Activated naive CD4-positive, alpha-beta T cell treated with anti-CD3 and anti-CD28 coated beads for 36 hours (primary cell): ENCODE measurements around the gene BCKDK. TPM values are rescaled to one million over a fixed set of nuclear protein-coding genes. Genes with fewer than 3 reads are reported as not detected.
A peak's percentile ranks its signal among the peaks of the same experiment; 100 is the strongest.

Experiments used
- CTCF ChIA-PET: fragments of 350-600 bp; sonication (Branson Sonifier 250); formaldehyde crosslinking; loops from one replicate; lab custom pipeline; 2021; ENCODE audit warnings: antibody characterized with exemption; lab: Charles Lee
- DNase-seq: peaks from one replicate; pipeline ENCODE4 v3.0.0-alpha.2; 2020
- H3K27ac Mint-ChIP-seq: one replicate; pipeline ENCODE4 v1.8.0; 2021; ENCODE audit warnings: mild to moderate bottlenecking, mixed read lengths
- H3K27me3 Mint-ChIP-seq: one replicate; pipeline ENCODE4 v1.8.0; 2021; ENCODE audit warnings: low read depth, mixed read lengths
- H3K36me3 Mint-ChIP-seq: one replicate; pipeline ENCODE4 v1.8.0; 2021; ENCODE audit warnings: low read depth, mixed read lengths
- H3K4me1 Mint-ChIP-seq: one replicate; pipeline ENCODE4 v1.8.0; 2021; ENCODE audit warnings: low read depth, mixed read lengths
- H3K4me3 Mint-ChIP-seq: one replicate; pipeline ENCODE4 v1.8.0; 2021; ENCODE audit warnings: mild to moderate bottlenecking, moderate library complexity, mixed read lengths
- H3K9me3 Mint-ChIP-seq: one replicate; pipeline ENCODE4 v1.8.0; 2021; ENCODE audit warnings: mixed read lengths
- intact Hi-C: fragments of 100-400 bp; cut with micrococcal nuclease; formaldehyde crosslinking; loops from one replicate; pipeline ENCODE4 v1.15.1; 2023
- total RNA-seq, 2 experiments: library from RNA; stranded (reverse); gene quantifications; one replicate each; pipeline ENCODE4 v1.2.3, GENCODE V29; 2021

BCKDK gene
- total RNA-seq: 10 to 100 TPM; 21.3 to 23.1 TPM

- intact Hi-C loops: loop anchor here (2.0 kb wide), 1 partner anchor 13 kb away; the partner anchor contains the start of gene VKORC1
- H3K27me3 Mint-ChIP-seq: no peaks in the 10 kb centered on the region
- CTCF ChIA-PET: interaction anchor here (1.2 to 1.4 kb wide), 2 partner anchors 34 to 42 kb away, joined by 3 to 6 read pairs; no protein-coding TSS in a partner anchor
Observed at GRCh38 chr16:31108035-31108793, at the start of gene BCKDK. Gene BCKDK (plus strand): TSS chr16:31108386. CDS start chr16:31109224, 838 bp downstream.

GRCh38 chr16:31061126-31061812, 46.9 kb upstream of the BCKDK start:
- intact Hi-C loops: no loop called here
- Mint-ChIP-seq H3K4me3 (no peak overlapping the region), H3K9me3 (no peaks in the 10 kb centered on the region), H3K4me1 (peaks cover 31% of the 10 kb centered on the region), H3K36me3 (peaks cover 19% of the 10 kb centered on the region), H3K27me3 (no peaks in the 10 kb centered on the region), H3K27ac (no peak overlapping the region)
- CTCF ChIA-PET: no interaction called here
- DNase-seq: no peak

More at GRCh38 chr16:31108035-31108793, at the start of gene BCKDK:
- Mint-ChIP-seq H3K4me3 (peak within 1 kb of the TSS; percentile 89), H3K4me1 (peaks cover 27% of the 10 kb centered on the region), H3K9me3 (no peaks in the 10 kb centered on the region), H3K36me3 (peaks cover 11% of the 10 kb centered on the region), H3K27ac (peak within 1 kb of the TSS; percentile 80)
- peak; percentile 74 for DNase-seq

GRCh38 chr16:31061813-31062440, 46.3 kb upstream of the BCKDK start:
- no peaks in the 10 kb centered on the region for H3K9me3 Mint-ChIP-seq
- no peak overlapping the region for H3K4me3 Mint-ChIP-seq
- CTCF ChIA-PET: no interaction called here
- intact Hi-C loops: no loop called here
- no peak for DNase-seq
- peaks cover 19% of the 10 kb centered on the region for H3K36me3 Mint-ChIP-seq
- H3K27ac Mint-ChIP-seq: no peak overlapping the region
- H3K27me3 Mint-ChIP-seq: no peaks in the 10 kb centered on the region
- H3K4me1 Mint-ChIP-seq: peaks cover 32% of the 10 kb centered on the region

- peaks cover 19% of the 10 kb centered on the region for H3K36me3 Mint-ChIP-seq
- H3K4me3 Mint-ChIP-seq: no peak overlapping the region
- no peaks in the 10 kb centered on the region for H3K27me3 Mint-ChIP-seq
- intact Hi-C loops: no loop called here
- H3K9me3 Mint-ChIP-seq: no peaks in the 10 kb centered on the region
- H3K27ac Mint-ChIP-seq: no peak overlapping the region
- DNase-seq: no peak
- CTCF ChIA-PET: interaction anchor here (0.7 kb wide), 1 partner anchor 79 kb away, joined by 3 read pairs; no protein-coding TSS in a partner anchor
- peaks cover 35% of the 10 kb centered on the region for H3K4me1 Mint-ChIP-seq
Observed at GRCh38 chr16:31063495-31063842, 44.7 kb upstream of the BCKDK start.

GRCh38 chr16:31063843-31064611, 44.2 kb upstream of the BCKDK start:
- H3K36me3 Mint-ChIP-seq: peaks cover 19% of the 10 kb centered on the region
- peak overlapping the region; percentile 6 for H3K27ac Mint-ChIP-seq
- no peaks in the 10 kb centered on the region for H3K9me3 Mint-ChIP-seq
- intact Hi-C loops: no loop called here
- peaks cover 38% of the 10 kb centered on the region for H3K4me1 Mint-ChIP-seq
- H3K27me3 Mint-ChIP-seq: no peaks in the 10 kb centered on the region
- CTCF ChIA-PET: no interaction called here
- no peak overlapping the region for H3K4me3 Mint-ChIP-seq
- peak; percentile 13 for DNase-seq

GRCh38 chr16:31064882-31065461, 43.2 kb upstream of the BCKDK start:
- CTCF ChIA-PET: interaction anchor here (0.8 to 1.0 kb wide), 2 partner anchors 42 to 77 kb away, joined by 3 read pairs; no protein-coding TSS in a partner anchor
- peaks cover 17% of the 10 kb centered on the region for H3K36me3 Mint-ChIP-seq
- peak overlapping the region; percentile 37 for H3K27ac Mint-ChIP-seq
- H3K9me3 Mint-ChIP-seq: no peaks in the 10 kb centered on the region
- intact Hi-C loops: no loop called here
- no peak for DNase-seq
- H3K4me3 Mint-ChIP-seq: no peak overlapping the region
- no peaks in the 10 kb centered on the region for H3K27me3 Mint-ChIP-seq
- peaks cover 42% of the 10 kb centered on the region for H3K4me1 Mint-ChIP-seq

GRCh38 chr16:31067342-31067741, 40.8 kb upstream of the BCKDK start:
- intact Hi-C loops: no loop called here
- peaks cover 51% of the 10 kb centered on the region for H3K4me1 Mint-ChIP-seq

GRCh38 chr16:31071861-31072260, 36.3 kb upstream of the BCKDK start:
- CTCF ChIA-PET: interaction anchor here (0.8 kb wide), 1 partner anchor 70 kb away, joined by 3 read pairs; no protein-coding TSS in a partner anchor
- peak overlapping the region; percentile 88 for H3K27ac Mint-ChIP-seq
- H3K36me3 Mint-ChIP-seq: peaks cover 12% of the 10 kb centered on the region
- no peaks in the 10 kb centered on the region for H3K9me3 Mint-ChIP-seq
- no peaks in the 10 kb centered on the region for H3K27me3 Mint-ChIP-seq
- intact Hi-C loops: loop anchor here (2.0 to 10.0 kb wide), 3 partner anchors 195 to 797 kb away; no protein-coding TSS in a partner anchor
- peaks cover 35% of the 10 kb centered on the region for H3K4me1 Mint-ChIP-seq
- peak; percentile 12 for DNase-seq
- H3K4me3 Mint-ChIP-seq: peak overlapping the region; percentile 88

More at GRCh38 chr16:31067342-31067741, 40.8 kb upstream of the BCKDK start:
- H3K27ac Mint-ChIP-seq: no peak overlapping the region
- H3K4me3 Mint-ChIP-seq: no peak overlapping the region
- no peak for DNase-seq
- H3K27me3 Mint-ChIP-seq: no peaks in the 10 kb centered on the region
- H3K9me3 Mint-ChIP-seq: no peaks in the 10 kb centered on the region
- peaks cover 15% of the 10 kb centered on the region for H3K36me3 Mint-ChIP-seq
- CTCF ChIA-PET: no interaction called here

- intact Hi-C loops: loop anchor here (1.0 to 10.0 kb wide), 5 partner anchors 107 to 796 kb away; no protein-coding TSS in a partner anchor
- H3K36me3 Mint-ChIP-seq: peaks cover 12% of the 10 kb centered on the region
- no peaks in the 10 kb centered on the region for H3K9me3 Mint-ChIP-seq
- H3K4me3 Mint-ChIP-seq: peak overlapping the region; percentile 88
- H3K27ac Mint-ChIP-seq: peak overlapping the region; percentile 88
- peak; percentile 65 for DNase-seq
- H3K4me1 Mint-ChIP-seq: peaks cover 35% of the 10 kb centered on the region
- CTCF ChIA-PET: interaction anchor here (0.7 to 1.7 kb wide), 3 partner anchors 20 to 70 kb away, joined by 3 to 6 read pairs (median 3); partner anchors contain the start of gene KAT8
- H3K27me3 Mint-ChIP-seq: no peaks in the 10 kb centered on the region
Observed at GRCh38 chr16:31072540-31073141, 35.5 kb upstream of the BCKDK start.

- Mint-ChIP-seq H3K4me3 (peak overlapping the region; percentile 94), H3K4me1 (peaks cover 37% of the 10 kb centered on the region), H3K36me3 (peaks cover 20% of the 10 kb centered on the region), H3K27ac (peak overlapping the region; percentile 93), H3K27me3 (no peaks in the 10 kb centered on the region), H3K9me3 (no peaks in the 10 kb centered on the region)
- CTCF ChIA-PET: interaction anchor here (0.6 to 1.7 kb wide), 4 partner anchors 20 to 131 kb away, joined by 3 to 6 read pairs (median 3); partner anchors contain the start of gene KAT8
- DNase-seq: peak; percentile 94
- intact Hi-C loops: loop anchor here (1.0 to 10.0 kb wide), 5 partner anchors 106 to 795 kb away; no protein-coding TSS in a partner anchor
Observed at GRCh38 chr16:31073142-31073969, 34.8 kb upstream of the BCKDK start.
